Esophagus squamous epithelium (tissue), 4 donors: ENCODE data around the gene VWA5A.

Source experiments
- POLR2A ChIP-seq, 4 donors: fragments of 450-650 bp; IDR thresholded peaks; one replicate each; pipeline ENCODE4 v1.6.1; 2017; ENCODE audit warnings: antibody characterized with exemption in 4 of 4, mild to moderate bottlenecking in 4 of 4, moderate library complexity in 3 of 4
- TF ChIP-seq, protein P1 (sequence below), 6 experiments: fragments of 450-650 bp in 4 of 6; fragments of 200-600 bp in 2 of 6; sonication (generic) in 2 of 6; IDR thresholded peaks; one replicate each; pipeline ENCODE4 v1.5.1; 2016 to 2019; ENCODE audit warnings: antibody characterized with exemption in 6 of 6, mild to moderate bottlenecking in 4 of 6, moderate library complexity in 4 of 6

- TF ChIP-seq, protein P1, sequence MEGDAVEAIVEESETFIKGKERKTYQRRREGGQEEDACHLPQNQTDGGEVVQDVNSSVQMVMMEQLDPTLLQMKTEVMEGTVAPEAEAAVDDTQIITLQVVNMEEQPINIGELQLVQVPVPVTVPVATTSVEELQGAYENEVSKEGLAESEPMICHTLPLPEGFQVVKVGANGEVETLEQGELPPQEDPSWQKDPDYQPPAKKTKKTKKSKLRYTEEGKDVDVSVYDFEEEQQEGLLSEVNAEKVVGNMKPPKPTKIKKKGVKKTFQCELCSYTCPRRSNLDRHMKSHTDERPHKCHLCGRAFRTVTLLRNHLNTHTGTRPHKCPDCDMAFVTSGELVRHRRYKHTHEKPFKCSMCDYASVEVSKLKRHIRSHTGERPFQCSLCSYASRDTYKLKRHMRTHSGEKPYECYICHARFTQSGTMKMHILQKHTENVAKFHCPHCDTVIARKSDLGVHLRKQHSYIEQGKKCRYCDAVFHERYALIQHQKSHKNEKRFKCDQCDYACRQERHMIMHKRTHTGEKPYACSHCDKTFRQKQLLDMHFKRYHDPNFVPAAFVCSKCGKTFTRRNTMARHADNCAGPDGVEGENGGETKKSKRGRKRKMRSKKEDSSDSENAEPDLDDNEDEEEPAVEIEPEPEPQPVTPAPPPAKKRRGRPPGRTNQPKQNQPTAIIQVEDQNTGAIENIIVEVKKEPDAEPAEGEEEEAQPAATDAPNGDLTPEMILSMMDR (IDR thresholded peaks at IDR 0.05), result no peak
- TF ChIP-seq POLR2A (IDR thresholded peaks at IDR 0.05), result no peak
Measured at GRCh38 chr11:124174001-124174583, 58.8 kb downstream of the VWA5A start.
